Urothelium cell line (cell line): ENCODE results near the gene RASGRF2.
"Not testable (repeated sequence)": the region's sequence is repeated elsewhere in the genome, so short reads cannot be mapped to it uniquely, and the experiment has no call there.

Source experiments
- DNase-seq: peaks from one replicate; pipeline ENCODE4 v3.0.0; 2011; ENCODE audit warnings: low spot score, mixed read lengths
- FAIRE-seq: peaks from 2 replicates; lab custom pipeline; 2011; peaks lifted over from hg19 to GRCh38; lab: Jason Lieb, UNC

Gene RASGRF2

GRCh38 chr5:80982093-80982492, 21.9 kb downstream of the RASGRF2 start:
- FAIRE-seq: no peak
- DNase-seq: no peak

GRCh38 chr5:80985600-80986228, 25.6 kb downstream of the RASGRF2 start:
- DNase-seq (no peak), FAIRE-seq (no peak)

GRCh38 chr5:80986382-80986781, 26.2 kb downstream of the RASGRF2 start:
- FAIRE-seq (no peak), DNase-seq (no peak)

- DNase-seq (no peak), FAIRE-seq (no peak)
Measured at GRCh38 chr5:80987078-80987766, 27.1 kb downstream of the RASGRF2 start.

GRCh38 chr5:80988419-80988935, 28.3 kb downstream of the RASGRF2 start:
- FAIRE-seq (no peak), DNase-seq (no peak)

- FAIRE-seq: no peak
Measured at GRCh38 chr5:80989883-80990282, 29.7 kb downstream of the RASGRF2 start.

GRCh38 chr5:80990527-80990926, 30.4 kb downstream of the RASGRF2 start:
- peak; percentile 72 for FAIRE-seq

More at GRCh38 chr5:80989883-80990282, 29.7 kb downstream of the RASGRF2 start:
- no peak for DNase-seq

GRCh38 chr5:80990971-80991370, 30.8 kb downstream of the RASGRF2 start:
- no peak for DNase-seq

More at GRCh38 chr5:80990527-80990926, 30.4 kb downstream of the RASGRF2 start:
- peak; percentile 69 for DNase-seq

GRCh38 chr5:80995908-80996307, 35.7 kb downstream of the RASGRF2 start:
- FAIRE-seq (no peak), DNase-seq (no peak)

More at GRCh38 chr5:80990971-80991370, 30.8 kb downstream of the RASGRF2 start:
- FAIRE-seq: peak; percentile 63

GRCh38 chr5:80998590-80998979, 38.4 kb downstream of the RASGRF2 start:
- DNase-seq (no peak), FAIRE-seq (no peak)

GRCh38 chr5:81003811-81004386, 43.7 kb downstream of the RASGRF2 start:
- DNase-seq (no peak), FAIRE-seq (no peak)

GRCh38 chr5:81005708-81006107, 45.5 kb downstream of the RASGRF2 start:
- no peak for FAIRE-seq
- DNase-seq: no peak

GRCh38 chr5:81006231-81006630, 46.1 kb downstream of the RASGRF2 start:
- DNase-seq (no peak), FAIRE-seq (no peak)

GRCh38 chr5:81006947-81007636, 46.9 kb downstream of the RASGRF2 start:
- no peak for DNase-seq
- no peak for FAIRE-seq

GRCh38 chr5:81007637-81008027, 47.5 kb downstream of the RASGRF2 start:
- FAIRE-seq (no peak), DNase-seq (no peak)

- DNase-seq (no peak), FAIRE-seq (no peak)
Measured at GRCh38 chr5:81010336-81011169, 50.4 kb downstream of the RASGRF2 start.

- FAIRE-seq (no peak), DNase-seq (no peak)
Measured at GRCh38 chr5:81014348-81014747, 54.2 kb downstream of the RASGRF2 start.

- no peak for DNase-seq
- FAIRE-seq: no peak
Measured at GRCh38 chr5:81016116-81016515, 56.0 kb downstream of the RASGRF2 start.

- FAIRE-seq: no peak
- DNase-seq: no peak
Measured at GRCh38 chr5:81017320-81017719, 57.2 kb downstream of the RASGRF2 start.

GRCh38 chr5:81018608-81019007, 58.4 kb downstream of the RASGRF2 start:
- not testable (repeated sequence) for FAIRE-seq, DNase-seq
